ENCODE results near the gene CDC7.
A peak's percentile ranks its signal among the peaks of the same experiment; 100 is the strongest.

DNA sequence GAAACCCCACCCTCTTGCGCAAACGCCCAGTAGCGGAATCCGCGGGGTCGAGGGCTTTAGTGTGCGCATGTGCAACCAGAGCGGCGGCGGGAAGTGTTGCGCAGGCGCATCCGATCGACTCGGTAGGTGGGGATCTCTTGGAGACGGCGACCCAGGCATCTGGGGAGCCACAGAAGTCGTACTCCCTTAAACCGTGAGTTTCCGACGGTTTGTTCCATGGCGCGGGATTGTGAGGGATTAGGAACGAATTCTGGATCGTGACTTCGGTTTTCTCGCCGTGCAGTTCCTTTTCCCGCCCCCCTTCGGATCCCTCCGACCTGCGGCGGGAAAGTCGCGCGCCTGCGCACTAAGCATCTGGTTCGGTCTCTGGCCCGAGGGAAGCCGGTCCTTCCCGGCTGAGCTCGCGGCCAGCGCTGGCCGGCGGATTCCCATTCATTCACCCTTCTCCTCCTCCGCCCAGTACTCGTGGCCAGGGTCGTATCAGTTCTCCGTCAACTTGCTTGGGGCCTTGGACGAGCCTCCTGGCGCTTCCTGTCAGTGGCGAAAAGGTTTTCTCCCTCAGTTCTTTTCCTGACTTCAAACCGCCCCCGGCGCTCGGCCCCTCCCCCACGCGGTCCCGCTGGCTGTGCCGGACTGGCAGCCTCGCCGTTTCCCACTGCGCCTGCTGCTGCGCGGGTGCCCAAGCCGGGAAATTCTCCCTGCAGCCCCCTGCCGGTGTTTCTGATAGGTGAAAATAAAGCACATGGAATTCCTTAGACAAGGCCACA is at the start of gene CDC7:
- no peak; the same call in 1 of the 2 replicates for TF ChIP-seq POLR2AphosphoS5 (IDR thresholded peaks at IDR 0.05; ENCODE audit: low read depth, low read length)
- TF ChIP-seq, protein P1, sequence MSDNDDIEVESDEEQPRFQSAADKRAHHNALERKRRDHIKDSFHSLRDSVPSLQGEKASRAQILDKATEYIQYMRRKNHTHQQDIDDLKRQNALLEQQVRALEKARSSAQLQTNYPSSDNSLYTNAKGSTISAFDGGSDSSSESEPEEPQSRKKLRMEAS (IDR thresholded peaks at IDR 0.05; ENCODE audit: low read depth): peak; percentile 87; the same call in 1 of the 2 replicates
- TF ChIP-seq CTCF (IDR thresholded peaks at IDR 0.05): peak; percentile 62
- TF ChIP-seq, protein P2, sequence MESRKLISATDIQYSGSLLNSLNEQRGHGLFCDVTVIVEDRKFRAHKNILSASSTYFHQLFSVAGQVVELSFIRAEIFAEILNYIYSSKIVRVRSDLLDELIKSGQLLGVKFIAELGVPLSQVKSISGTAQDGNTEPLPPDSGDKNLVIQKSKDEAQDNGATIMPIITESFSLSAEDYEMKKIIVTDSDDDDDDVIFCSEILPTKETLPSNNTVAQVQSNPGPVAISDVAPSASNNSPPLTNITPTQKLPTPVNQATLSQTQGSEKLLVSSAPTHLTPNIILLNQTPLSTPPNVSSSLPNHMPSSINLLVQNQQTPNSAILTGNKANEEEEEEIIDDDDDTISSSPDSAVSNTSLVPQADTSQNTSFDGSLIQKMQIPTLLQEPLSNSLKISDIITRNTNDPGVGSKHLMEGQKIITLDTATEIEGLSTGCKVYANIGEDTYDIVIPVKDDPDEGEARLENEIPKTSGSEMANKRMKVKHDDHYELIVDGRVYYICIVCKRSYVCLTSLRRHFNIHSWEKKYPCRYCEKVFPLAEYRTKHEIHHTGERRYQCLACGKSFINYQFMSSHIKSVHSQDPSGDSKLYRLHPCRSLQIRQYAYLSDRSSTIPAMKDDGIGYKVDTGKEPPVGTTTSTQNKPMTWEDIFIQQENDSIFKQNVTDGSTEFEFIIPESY (IDR thresholded peaks at IDR 0.05; ENCODE audit: borderline replicate concordance, low read depth): peak; percentile 7; the same call in 1 of the 2 replicates
- peak; percentile 92 for TF ChIP-seq MXI1 (IDR thresholded peaks at IDR 0.05; ENCODE audit: low read depth, low read length)
- peak; percentile 15; the same call in 1 of the 2 replicates for TF ChIP-seq TAF1 (IDR thresholded peaks at IDR 0.05; ENCODE audit: borderline replicate concordance, low read depth, low read length)
- TF ChIP-seq REST (IDR thresholded peaks at IDR 0.05; ENCODE audit: low read depth, low read length): 0 out of 2 replicates have a peak, but pooled peaks have one; percentile 41
- TF ChIP-seq, protein P3, sequence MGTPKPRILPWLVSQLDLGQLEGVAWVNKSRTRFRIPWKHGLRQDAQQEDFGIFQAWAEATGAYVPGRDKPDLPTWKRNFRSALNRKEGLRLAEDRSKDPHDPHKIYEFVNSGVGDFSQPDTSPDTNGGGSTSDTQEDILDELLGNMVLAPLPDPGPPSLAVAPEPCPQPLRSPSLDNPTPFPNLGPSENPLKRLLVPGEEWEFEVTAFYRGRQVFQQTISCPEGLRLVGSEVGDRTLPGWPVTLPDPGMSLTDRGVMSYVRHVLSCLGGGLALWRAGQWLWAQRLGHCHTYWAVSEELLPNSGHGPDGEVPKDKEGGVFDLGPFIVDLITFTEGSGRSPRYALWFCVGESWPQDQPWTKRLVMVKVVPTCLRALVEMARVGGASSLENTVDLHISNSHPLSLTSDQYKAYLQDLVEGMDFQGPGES (IDR thresholded peaks at IDR 0.05; ENCODE audit: low read depth, low read length): no peak
- peak; percentile 71 for TF ChIP-seq SIN3A (IDR thresholded peaks at IDR 0.05; ENCODE audit: borderline replicate concordance, low read depth, low read length)
- TF ChIP-seq NRF1 (IDR thresholded peaks at IDR 0.05; ENCODE audit: low read depth, low read length): peak; percentile 96
- peak; percentile 41; the same call in 1 of the 2 replicates for TF ChIP-seq ELF1 (IDR thresholded peaks at IDR 0.05)

All from SK-N-SH (cell line).